Prostate gland (tissue), 2 donors: ENCODE measurements around the gene FMNL2. TPM values are rescaled to one million over a fixed set of nuclear protein-coding genes. Genes with fewer than 3 reads are reported as not detected.

Source experiments
- DNase-seq: peaks from one replicate; pipeline ENCODE4 v3.0.0-alpha.2; 2019; ENCODE audit warnings: low spot score
- H3K27ac ChIP-seq, 2 donors: fragments of 200-600 bp; sonication (generic); 2 replicates each; pipeline ENCODE4 v1.5.1; 2017 to 2019
- H3K27me3 ChIP-seq: fragments of 200-600 bp; sonication (generic); replicated peaks from 2 replicates; pipeline ENCODE4 v1.5.1; 2019; ENCODE audit not compliant: insufficient read depth
- H3K36me3 ChIP-seq, 2 donors: fragments of 200-600 bp; sonication (generic); 1 replicate in 1 of 2; 2 replicates in 1 of 2; pipeline versions ENCODE4 v1.5.1 to v1.8.1; 2017 to 2019
- H3K4me1 ChIP-seq: fragments of 200-600 bp; sonication (generic); replicated peaks from 2 replicates; pipeline ENCODE4 v1.5.1; 2019
- H3K4me3 ChIP-seq, 2 donors: fragments of 200-600 bp; sonication (generic); 2 replicates each; pipeline ENCODE4 v1.5.1; 2017 to 2019
- H3K9me3 ChIP-seq: fragments of 200-600 bp; sonication (generic); 2 replicates; pipeline ENCODE4 v1.5.1; 2017
- POLR2A ChIP-seq: fragments of 450-650 bp; IDR thresholded peaks from one replicate; pipeline ENCODE4 v1.6.1; 2016; ENCODE audit warnings: antibody characterized with exemption, mild to moderate bottlenecking
- POLR2AphosphoS5 ChIP-seq: sonication (generic); formaldehyde crosslinking; IDR thresholded peaks from one replicate; pipeline ENCODE4 v1.6.1; 2017; ENCODE audit warnings: antibody characterized with exemption
- WGBS: methylation state at CpG from one replicate; pipeline ENCODE4 v1.1.5; 2018; 5-methylcytosine and 5-hydroxymethylcytosine counted together
- intact Hi-C: fragments of 100-400 bp; cut with DNase I; formaldehyde crosslinking; loops from one replicate; pipeline ENCODE4 v1.14.2; 2022
- total RNA-seq, 2 donors: library from RNA; depleted of rRNA; stranded (reverse); fragments of >200 nt; gene quantifications; one replicate each; pipeline ENCODE4 v1.1.0, GENCODE V29; 2016
- TF ChIP-seq, protein P1 (sequence below), 4 experiments: fragments of 200-600 bp in 2 of 4; fragments of 450-650 bp in 2 of 4; sonication (generic) in 2 of 4; IDR thresholded peaks; 1 replicate in 3 of 4; 2 replicates in 1 of 4; pipeline ENCODE4 v1.5.1; 2016 to 2019; ENCODE audit warnings: antibody characterized with exemption in 4 of 4, mild to moderate bottlenecking in 2 of 4, moderate library complexity in 2 of 4

The FMNL2 gene
- total RNA-seq, 2 donors from 2014 or later, result 9.8 to 19.4 TPM

DNA sequence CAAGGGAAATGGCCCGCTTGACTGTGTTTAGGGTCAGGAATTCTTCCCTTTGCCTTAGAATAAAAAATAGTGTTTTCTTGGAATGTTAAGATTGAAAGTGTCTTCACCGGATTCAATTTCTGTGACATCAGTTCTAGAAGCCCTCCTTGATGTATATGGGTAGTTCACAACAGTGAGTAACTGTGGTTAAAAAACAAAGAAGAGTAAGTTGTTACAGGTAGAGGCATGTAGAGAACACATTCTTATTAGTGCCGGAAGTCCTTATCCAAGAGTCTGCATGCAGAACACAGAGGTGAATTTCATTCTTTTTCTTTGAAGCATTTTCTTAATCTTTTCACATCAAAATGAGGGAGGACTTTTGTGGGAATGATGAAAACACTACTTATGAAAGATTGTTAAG is 105.5 kb downstream of the FMNL2 start:
- Histone ChIP-seq H3K27me3 (no peaks in the 10 kb centered on the region), H3K4me3 (no peak overlapping the region), H3K4me1 (no peaks in the 10 kb centered on the region), H3K36me3 (no peaks in the 10 kb centered on the region), H3K27ac (no peak overlapping the region), H3K9me3 (no peaks in the 10 kb centered on the region)
- DNase-seq, result no peak
- intact Hi-C loops, result no loop called here
- WGBS, result 55% methylated on average over 3 of the region's 3 CpGs
- TF ChIP-seq POLR2A (no peak), POLR2AphosphoS5 (no peak)
- TF ChIP-seq, protein P1, sequence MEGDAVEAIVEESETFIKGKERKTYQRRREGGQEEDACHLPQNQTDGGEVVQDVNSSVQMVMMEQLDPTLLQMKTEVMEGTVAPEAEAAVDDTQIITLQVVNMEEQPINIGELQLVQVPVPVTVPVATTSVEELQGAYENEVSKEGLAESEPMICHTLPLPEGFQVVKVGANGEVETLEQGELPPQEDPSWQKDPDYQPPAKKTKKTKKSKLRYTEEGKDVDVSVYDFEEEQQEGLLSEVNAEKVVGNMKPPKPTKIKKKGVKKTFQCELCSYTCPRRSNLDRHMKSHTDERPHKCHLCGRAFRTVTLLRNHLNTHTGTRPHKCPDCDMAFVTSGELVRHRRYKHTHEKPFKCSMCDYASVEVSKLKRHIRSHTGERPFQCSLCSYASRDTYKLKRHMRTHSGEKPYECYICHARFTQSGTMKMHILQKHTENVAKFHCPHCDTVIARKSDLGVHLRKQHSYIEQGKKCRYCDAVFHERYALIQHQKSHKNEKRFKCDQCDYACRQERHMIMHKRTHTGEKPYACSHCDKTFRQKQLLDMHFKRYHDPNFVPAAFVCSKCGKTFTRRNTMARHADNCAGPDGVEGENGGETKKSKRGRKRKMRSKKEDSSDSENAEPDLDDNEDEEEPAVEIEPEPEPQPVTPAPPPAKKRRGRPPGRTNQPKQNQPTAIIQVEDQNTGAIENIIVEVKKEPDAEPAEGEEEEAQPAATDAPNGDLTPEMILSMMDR (IDR thresholded peaks at IDR 0.05), result no peak

DNA sequence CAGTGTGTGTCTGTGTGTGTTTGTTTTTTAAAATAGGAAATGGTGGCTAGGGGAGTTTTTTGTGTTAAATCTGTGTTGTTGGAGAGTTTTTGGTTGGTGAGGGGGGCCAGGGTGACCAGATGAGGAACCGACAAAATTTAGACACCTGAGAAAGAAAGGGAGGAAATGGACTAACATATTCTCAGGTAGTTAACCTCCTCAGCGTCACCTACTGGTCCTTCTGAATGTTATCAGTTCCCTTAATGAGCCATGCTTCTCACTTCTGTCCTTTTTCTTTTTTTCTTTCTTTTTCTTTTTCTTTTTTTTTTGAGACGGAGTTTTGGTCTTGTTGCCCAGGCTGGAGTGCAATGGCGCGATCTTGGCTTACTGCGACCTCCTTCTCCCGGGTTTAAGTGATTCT is 107.0 kb downstream of the FMNL2 start:
- TF ChIP-seq, protein P1 (IDR thresholded peaks at IDR 0.05), result no peak
- TF ChIP-seq POLR2A (no peak), POLR2AphosphoS5 (no peak)
- WGBS, result 94% methylated on average over 7 of the region's 7 CpGs
- intact Hi-C loops, result no loop called here
- Histone ChIP-seq H3K9me3 (no peaks in the 10 kb centered on the region), H3K4me1 (no peaks in the 10 kb centered on the region), H3K36me3 (no peaks in the 10 kb centered on the region), H3K27ac (no peak overlapping the region), H3K27me3 (no peaks in the 10 kb centered on the region), H3K4me3 (no peak overlapping the region)
- DNase-seq, result no peak

GRCh38 chr2:152443771-152444170 is 108.8 kb downstream of the FMNL2 start:
- Histone ChIP-seq H3K27me3 (no peaks in the 10 kb centered on the region), H3K4me1 (no peaks in the 10 kb centered on the region), H3K4me3 (no peak overlapping the region), H3K27ac (no peak overlapping the region), H3K36me3 (no peaks in the 10 kb centered on the region), H3K9me3 (no peaks in the 10 kb centered on the region)
- TF ChIP-seq POLR2AphosphoS5, result no peak
- TF ChIP-seq, protein P1 (IDR thresholded peaks at IDR 0.05), result no peak
- no peak for TF ChIP-seq POLR2A
- WGBS, result 65% methylated on average over 6 of the region's 6 CpGs
- DNase-seq, result no peak
- intact Hi-C loops, result no loop called here

DNA sequence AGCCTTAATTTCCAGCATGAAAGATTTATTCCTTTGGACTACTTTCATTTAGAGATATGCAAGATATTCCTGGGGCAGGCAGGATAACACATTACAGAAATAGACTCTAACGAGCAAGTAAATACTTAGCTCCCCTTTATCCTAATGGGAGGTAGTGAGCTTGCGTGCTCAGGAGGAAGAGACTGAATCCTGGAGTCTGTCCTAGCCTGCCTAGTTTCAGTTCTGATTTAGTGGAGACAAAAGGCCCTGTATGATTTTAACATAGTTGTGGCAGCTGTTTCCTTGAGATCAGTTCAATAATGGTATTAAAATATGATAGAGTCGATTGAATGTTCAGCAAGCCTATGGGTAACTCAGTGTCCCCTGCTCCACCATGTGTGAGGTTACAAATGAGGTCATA is 109.5 kb downstream of the FMNL2 start:
- Histone ChIP-seq H3K4me3 (no peak overlapping the region), H3K4me1 (no peaks in the 10 kb centered on the region), H3K9me3 (no peaks in the 10 kb centered on the region), H3K27me3 (no peaks in the 10 kb centered on the region), H3K36me3 (no peaks in the 10 kb centered on the region), H3K27ac (no peak overlapping the region)
- TF ChIP-seq POLR2AphosphoS5, result no peak
- TF ChIP-seq, protein P1 (IDR thresholded peaks at IDR 0.05), result no peak
- TF ChIP-seq POLR2A, result no peak
- no peak for DNase-seq
- intact Hi-C loops, result no loop called here
- 49% methylated on average over 3 of the region's 3 CpGs for WGBS

- WGBS, result 46% methylated on average over 2 of the region's 2 CpGs
- Histone ChIP-seq H3K4me3 (no peak overlapping the region), H3K9me3 (no peaks in the 10 kb centered on the region), H3K27me3 (no peaks in the 10 kb centered on the region), H3K27ac (no peak overlapping the region), H3K36me3 (no peaks in the 10 kb centered on the region), H3K4me1 (no peaks in the 10 kb centered on the region)
- no peak for DNase-seq
- TF ChIP-seq POLR2AphosphoS5 (no peak), POLR2A (no peak)
- TF ChIP-seq, protein P1 (IDR thresholded peaks at IDR 0.05), result no peak
- intact Hi-C loops, result no loop called here
These were observed 110.4 kb downstream of the FMNL2 start for GRCh38 chr2:152445375-152445774.
